HepG2 (cell line): ENCODE measurements around the gene NR4A2. TPM values are rescaled to one million over a fixed set of nuclear protein-coding genes. Genes with fewer than 3 reads are reported as not detected.

Experiments used
- AKAP8 ChIP-seq: sonication (generic); formaldehyde crosslinking; IDR thresholded peaks from 2 replicates; pipeline ENCODE4 v1.5.1; 2020; ENCODE audit warnings: mild to moderate bottlenecking, missing genetic modification reagents
- ASH2L ChIP-seq: fragments of 300-600, 200-600 bp; sonication (generic); IDR thresholded peaks from 2 replicates; pipeline ENCODE4 v1.7.0; 2017; ENCODE audit warnings: low read depth, mild to moderate bottlenecking, moderate library complexity, mixed read lengths, low read length; ENCODE audit not compliant: insufficient read length
- ERF ChIP-seq: IDR thresholded peaks from 2 replicates; pipeline ENCODE4 v1.6.1; 2018; ENCODE audit warnings: missing biosample characterization, missing genetic modification reagents
- ETV5 ChIP-seq: IDR thresholded peaks from 2 replicates; pipeline ENCODE4 v1.6.1; 2018; ENCODE audit warnings: missing biosample characterization, missing genetic modification reagents, inconsistent platforms, borderline replicate concordance
- FLYWCH1 ChIP-seq: sonication (generic); formaldehyde crosslinking; IDR thresholded peaks from 2 replicates; pipeline ENCODE4 v1.8.1; 2023; ENCODE audit warnings: mild to moderate bottlenecking, missing genetic modification reagents
- HIVEP1 ChIP-seq: sonication (generic); formaldehyde crosslinking; IDR thresholded peaks from 2 replicates; pipeline ENCODE4 v1.4.0; 2020; ENCODE audit warnings: mild to moderate bottlenecking, missing genetic modification reagents
- HNRNPH1 ChIP-seq: fragments of 200-400 bp; formaldehyde crosslinking; optimal IDR thresholded peaks from 2 replicates; pipeline ENCODE3; 2017; ENCODE audit warnings: mild to moderate bottlenecking, low read depth, low read length
- HNRNPLL ChIP-seq: fragments of 200-400 bp; formaldehyde crosslinking; IDR thresholded peaks from 2 replicates; pipeline ENCODE4 v1.6.1; 2017; ENCODE audit warnings: mild to moderate bottlenecking, low read depth, low read length; ENCODE audit not compliant: poor library complexity, severe bottlenecking
- KDM5A ChIP-seq: fragments of 200-600 bp; sonication (generic); IDR thresholded peaks from 2 replicates; pipeline ENCODE4 v1.7.0; 2018; ENCODE audit warnings: antibody characterized with exemption, mild to moderate bottlenecking, low read length, borderline replicate concordance
- KDM5B ChIP-seq: sonication (generic); formaldehyde crosslinking; IDR thresholded peaks from 2 replicates; pipeline ENCODE4 v1.4.0; 2020; ENCODE audit warnings: missing genetic modification reagents, mild to moderate bottlenecking, borderline replicate concordance
- MED13 ChIP-seq: sonication (generic); formaldehyde crosslinking; IDR thresholded peaks from 2 replicates; pipeline ENCODE4 v1.5.0; 2020; ENCODE audit warnings: missing genetic modification reagents
- MTF1 ChIP-seq: sonication (generic); formaldehyde crosslinking; IDR thresholded peaks from 2 replicates; pipeline ENCODE4 v1.5.0; 2020; ENCODE audit warnings: missing genetic modification reagents
- NFKB2 ChIP-seq: sonication (generic); formaldehyde crosslinking; IDR thresholded peaks from 2 replicates; pipeline ENCODE4 v1.4.0; 2020; ENCODE audit warnings: missing genetic modification reagents, borderline replicate concordance
- POLR2AphosphoS5 ChIP-seq: IDR thresholded peaks from 2 replicates; pipeline ENCODE4 v1.6.1; 2012; ENCODE audit warnings: low read depth, low read length
- PTBP1 ChIP-seq: fragments of 200-400 bp; formaldehyde crosslinking; IDR thresholded peaks from 2 replicates; pipeline ENCODE4 v1.6.1; 2018; ENCODE audit warnings: low read length, low read depth; ENCODE audit not compliant: poor library complexity, severe bottlenecking
- TARDBP ChIP-seq: sonication (generic); formaldehyde crosslinking; IDR thresholded peaks from 2 replicates; pipeline ENCODE4 v1.8.0; 2022; ENCODE audit warnings: mild to moderate bottlenecking, missing genetic modification reagents
- ZBTB25 ChIP-seq: IDR thresholded peaks from 2 replicates; pipeline ENCODE4 v1.6.1; 2018; ENCODE audit warnings: missing genetic modification reagents
- ZFP36L1 ChIP-seq: sonication (generic); formaldehyde crosslinking; IDR thresholded peaks from 2 replicates; pipeline ENCODE4 v1.8.0; 2022; ENCODE audit warnings: mild to moderate bottlenecking, missing genetic modification reagents, moderate library complexity
- ZNF33B ChIP-seq: sonication (generic); formaldehyde crosslinking; IDR thresholded peaks from 2 replicates; pipeline ENCODE4 v1.5.1; 2020; ENCODE audit warnings: mild to moderate bottlenecking, missing genetic modification reagents
- ZNF343 ChIP-seq: sonication (generic); formaldehyde crosslinking; IDR thresholded peaks from 2 replicates; pipeline ENCODE4 v1.4.0; 2020; ENCODE audit warnings: mild to moderate bottlenecking, missing genetic modification reagents
- ZNF44 ChIP-seq: sonication (generic); formaldehyde crosslinking; IDR thresholded peaks from 2 replicates; pipeline ENCODE4 v1.5.1; 2020; ENCODE audit warnings: mild to moderate bottlenecking, missing genetic modification reagents
- ZNF446 ChIP-seq: sonication (generic); formaldehyde crosslinking; IDR thresholded peaks from 2 replicates; pipeline ENCODE4 v1.5.0; 2020; ENCODE audit warnings: mild to moderate bottlenecking, missing genetic modification reagents
- ZNF549 ChIP-seq: sonication (generic); formaldehyde crosslinking; IDR thresholded peaks from 2 replicates; pipeline ENCODE4 v1.5.0; 2020; ENCODE audit warnings: missing genetic modification reagents
- ZNF562 ChIP-seq: sonication (generic); formaldehyde crosslinking; IDR thresholded peaks from 2 replicates; pipeline ENCODE4 v1.8.0; 2022; ENCODE audit warnings: missing genetic modification reagents, borderline replicate concordance
- ZNF709 ChIP-seq: sonication (generic); formaldehyde crosslinking; IDR thresholded peaks from 2 replicates; pipeline ENCODE4 v1.5.0; 2020; ENCODE audit warnings: mild to moderate bottlenecking, missing genetic modification reagents
- ZNF781 ChIP-seq: sonication (generic); formaldehyde crosslinking; IDR thresholded peaks from 2 replicates; pipeline ENCODE4 v1.5.1; 2020; ENCODE audit warnings: borderline replicate concordance, mild to moderate bottlenecking, missing genetic modification reagents; ENCODE audit errors: not compliant biosample characterization
- polyA plus RNA-seq, 8 experiments: library from polyadenylated mRNA; depleted of rRNA in 3 of 8; stranded (reverse) in 7 of 8; unstranded in 1 of 8; fragments of >200 nt; fragmentation: Illumina TruSeq in 4 of 8; extraction: Trizol in 4 of 8; gene quantifications; 2 replicates each; pipeline versions ENCODE4 v1.2.1 to v1.2.3, GENCODE V29; 2011 to 2016; ENCODE audit warnings: low read depth in 4 of 8, missing spikeins in 1 of 8, mixed read lengths in 1 of 8; ENCODE audit not compliant: insufficient read depth in 1 of 8
- total RNA-seq, 5 experiments: library from RNA; depleted of rRNA; stranded (reverse); fragments of >200 nt; fragmentation: Illumina TruSeq; extraction: Trizol; gene quantifications; 2 replicates each; pipeline ENCODE4 v1.2.3, GENCODE V29; 2016; ENCODE audit warnings: low read depth in 1 of 5
- TF ChIP-seq, protein P1 (sequence below): sonication (generic); formaldehyde crosslinking; IDR thresholded peaks from 2 replicates; pipeline ENCODE4 v1.5.0; 2020; ENCODE audit warnings: mild to moderate bottlenecking, missing genetic modification reagents

NR4A2 gene
- total and polyA plus RNA-seq, 2 of the 13 experiments (the other 11 are each of a cell fraction or from before 2014, with no cell fraction given), result not detected

DNA sequence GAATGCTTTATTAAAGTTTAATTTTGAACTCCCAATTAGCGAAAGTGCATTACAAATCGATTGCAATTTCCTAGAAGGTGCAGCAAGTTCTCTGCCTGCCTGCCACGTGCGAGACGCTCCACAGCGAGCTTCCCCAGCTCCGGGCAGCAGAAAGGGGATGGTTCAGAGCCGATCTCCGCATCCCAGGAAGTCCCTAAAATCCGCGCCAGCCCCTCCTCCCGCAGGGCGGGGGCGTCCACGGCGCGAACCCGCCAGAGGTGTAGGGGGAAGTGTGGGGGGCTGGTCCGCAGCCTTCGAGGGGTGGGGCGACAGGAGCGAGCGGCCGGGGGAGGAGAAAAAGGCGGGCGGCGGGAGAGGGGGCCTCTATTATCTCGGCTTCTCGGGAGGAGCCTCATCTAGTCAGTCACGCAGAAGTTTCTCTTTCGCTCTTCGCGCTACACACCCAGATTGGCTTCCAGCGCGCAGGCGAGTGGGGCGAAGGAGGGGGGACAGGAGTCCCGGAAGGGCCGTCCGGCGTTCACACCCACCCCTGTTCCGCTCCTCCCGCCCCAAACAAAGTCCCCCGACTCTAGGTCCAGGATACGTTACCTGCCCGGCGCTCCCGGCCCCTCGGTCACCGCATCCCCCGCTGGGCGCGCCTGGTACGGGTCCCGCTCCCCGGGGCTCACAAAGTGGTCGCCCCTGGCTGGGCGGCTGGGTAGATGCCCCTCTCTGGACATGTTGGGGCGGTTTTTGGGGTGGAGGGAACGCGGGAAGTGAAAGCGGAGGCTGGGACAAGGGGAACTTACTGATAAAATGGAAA, 9.1 kb upstream of the NR4A2 start (continued):
- TF ChIP-seq HNRNPLL, result peak; percentile 66
- TF ChIP-seq TARDBP (CRISPR knock-in tag), result no peak
- TF ChIP-seq ZNF709 (CRISPR knock-in tag), result no peak
- TF ChIP-seq, protein P1, sequence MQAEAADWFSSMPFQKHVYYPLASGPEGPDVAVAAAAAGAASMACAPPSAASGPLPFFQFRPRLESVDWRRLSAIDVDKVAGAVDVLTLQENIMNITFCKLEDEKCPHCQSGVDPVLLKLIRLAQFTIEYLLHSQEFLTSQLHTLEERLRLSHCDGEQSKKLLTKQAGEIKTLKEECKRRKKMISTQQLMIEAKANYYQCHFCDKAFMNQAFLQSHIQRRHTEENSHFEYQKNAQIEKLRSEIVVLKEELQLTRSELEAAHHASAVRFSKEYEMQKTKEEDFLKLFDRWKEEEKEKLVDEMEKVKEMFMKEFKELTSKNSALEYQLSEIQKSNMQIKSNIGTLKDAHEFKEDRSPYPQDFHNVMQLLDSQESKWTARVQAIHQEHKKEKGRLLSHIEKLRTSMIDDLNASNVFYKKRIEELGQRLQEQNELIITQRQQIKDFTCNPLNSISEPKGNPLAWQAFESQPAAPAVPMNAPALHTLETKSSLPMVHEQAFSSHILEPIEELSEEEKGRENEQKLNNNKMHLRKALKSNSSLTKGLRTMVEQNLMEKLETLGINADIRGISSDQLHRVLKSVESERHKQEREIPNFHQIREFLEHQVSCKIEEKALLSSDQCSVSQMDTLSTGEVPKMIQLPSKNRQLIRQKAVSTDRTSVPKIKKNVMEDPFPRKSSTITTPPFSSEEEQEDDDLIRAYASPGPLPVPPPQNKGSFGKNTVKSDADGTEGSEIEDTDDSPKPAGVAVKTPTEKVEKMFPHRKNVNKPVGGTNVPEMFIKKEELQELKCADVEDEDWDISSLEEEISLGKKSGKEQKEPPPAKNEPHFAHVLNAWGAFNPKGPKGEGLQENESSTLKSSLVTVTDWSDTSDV, result 0 out of 2 replicates have a peak, but pooled peaks have one; percentile 27
- TF ChIP-seq HIVEP1 (CRISPR knock-in tag), result no peak; the same call in 1 of the 2 replicates
- TF ChIP-seq MTF1 (CRISPR knock-in tag), result no peak
- 0 out of 2 replicates have a peak, but pooled peaks have one; percentile 55 for TF ChIP-seq ZNF44 (CRISPR knock-in tag)
- TF ChIP-seq ETV5, result 0 out of 2 replicates have a peak, but pooled peaks have one; percentile 5
- no peak for TF ChIP-seq ZNF33B (CRISPR knock-in tag)
- TF ChIP-seq ZNF562 (CRISPR knock-in tag), result peak; percentile 42; the same call in 1 of the 2 replicates
- TF ChIP-seq KDM5B, result peak; percentile 35; the same call in 1 of the 2 replicates
- no peak for TF ChIP-seq POLR2AphosphoS5
- peak; percentile 39; the same call in 1 of the 2 replicates for TF ChIP-seq NFKB2 (CRISPR knock-in tag)
- no peak for TF ChIP-seq AKAP8 (CRISPR knock-in tag)
- no peak for TF ChIP-seq PTBP1
- 0 out of 2 replicates have a peak, but pooled peaks have one; percentile 33 for TF ChIP-seq ZNF343 (CRISPR knock-in tag)
- TF ChIP-seq FLYWCH1 (CRISPR knock-in tag), result no peak
- no peak for TF ChIP-seq ZNF781
- TF ChIP-seq HNRNPH1, result no peak
- no peak for TF ChIP-seq ZNF549 (CRISPR knock-in tag)
- no peak for TF ChIP-seq ZFP36L1
- peak; percentile 42 for TF ChIP-seq ASH2L
- no peak for TF ChIP-seq ZNF446
- no peak for TF ChIP-seq KDM5A
- no peak for TF ChIP-seq ZBTB25 (CRISPR knock-in tag)
- TF ChIP-seq MED13 (CRISPR knock-in tag), result no peak
- TF ChIP-seq ERF (CRISPR knock-in tag), result no peak
